NOMO-1 treated with DMSO at 0.1 percent for 48 hours (cell line): ENCODE measurements around the gene CKAP2L.
A peak's percentile ranks its signal among the peaks of the same experiment; 100 is the strongest.

Experiments used
- DNase-seq: peaks from one replicate; lab custom pipeline; 2025; ENCODE audit not compliant: unreplicated experiment; lab: John Stamatoyannopoulos, UW

CKAP2L gene, protein sequence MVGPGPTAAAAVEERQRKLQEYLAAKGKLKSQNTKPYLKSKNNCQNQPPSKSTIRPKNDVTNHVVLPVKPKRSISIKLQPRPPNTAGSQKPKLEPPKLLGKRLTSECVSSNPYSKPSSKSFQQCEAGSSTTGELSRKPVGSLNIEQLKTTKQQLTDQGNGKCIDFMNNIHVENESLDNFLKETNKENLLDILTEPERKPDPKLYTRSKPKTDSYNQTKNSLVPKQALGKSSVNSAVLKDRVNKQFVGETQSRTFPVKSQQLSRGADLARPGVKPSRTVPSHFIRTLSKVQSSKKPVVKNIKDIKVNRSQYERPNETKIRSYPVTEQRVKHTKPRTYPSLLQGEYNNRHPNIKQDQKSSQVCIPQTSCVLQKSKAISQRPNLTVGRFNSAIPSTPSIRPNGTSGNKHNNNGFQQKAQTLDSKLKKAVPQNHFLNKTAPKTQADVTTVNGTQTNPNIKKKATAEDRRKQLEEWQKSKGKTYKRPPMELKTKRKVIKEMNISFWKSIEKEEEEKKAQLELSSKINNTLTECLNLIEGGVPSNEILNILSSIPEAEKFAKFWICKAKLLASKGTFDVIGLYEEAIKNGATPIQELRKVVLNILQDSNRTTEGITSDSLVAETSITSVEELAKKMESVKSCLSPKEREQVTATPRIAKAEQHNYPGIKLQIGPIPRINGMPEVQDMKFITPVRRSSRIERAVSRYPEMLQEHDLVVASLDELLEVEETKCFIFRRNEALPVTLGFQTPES

DNA sequence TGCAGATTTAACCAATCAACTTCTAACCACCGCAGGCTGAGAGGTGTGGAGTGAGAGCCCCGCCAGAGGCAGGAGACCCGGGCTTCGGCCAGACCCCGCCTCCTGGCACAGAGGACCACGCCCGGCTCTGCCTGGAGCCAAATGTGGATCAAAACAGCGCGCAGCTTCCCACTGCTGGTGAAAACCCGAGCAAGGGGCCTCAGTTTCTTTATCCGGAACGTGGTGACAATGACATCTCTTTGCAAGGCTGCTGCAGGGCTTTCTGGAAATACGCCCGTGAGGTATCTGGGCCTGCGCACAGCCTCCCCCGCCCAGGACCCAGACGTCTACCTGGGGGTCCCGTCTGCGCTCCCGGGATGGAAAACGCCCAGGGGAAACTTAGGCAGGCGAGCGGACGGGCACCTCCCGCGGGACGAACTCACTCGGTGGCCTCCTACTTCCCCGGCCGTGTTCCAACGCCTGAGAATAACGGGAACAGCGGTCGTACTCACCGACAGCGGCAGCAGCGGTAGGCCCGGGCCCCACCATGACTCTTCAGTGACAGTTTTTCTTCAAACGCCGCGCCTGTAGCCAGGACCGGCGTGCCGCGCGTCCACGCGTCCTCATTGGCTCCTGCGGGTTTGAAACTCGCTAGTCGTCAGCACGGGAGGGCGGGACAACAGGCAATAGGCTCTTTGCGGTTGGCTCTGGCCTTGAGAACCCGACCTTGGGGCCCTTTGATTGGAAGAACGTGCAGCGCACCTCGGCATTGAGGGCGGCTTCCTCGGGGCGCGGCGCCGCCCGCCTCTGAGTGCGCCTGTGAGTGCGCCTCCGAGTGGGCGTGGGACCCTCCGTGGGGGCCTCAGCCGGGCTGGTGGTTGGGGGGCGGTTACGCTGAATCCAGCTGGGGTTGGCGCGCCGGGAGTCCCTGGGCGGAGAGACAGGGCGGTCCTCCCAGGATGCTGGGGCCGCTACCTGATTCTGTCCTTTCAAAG lies at the start of gene CKAP2L:
Gene CKAP2L, minus strand, starts transcription at position 539 of the 974 bp plus-strand sequence. Its CDS starts 11 bp downstream, at position 528.
- DNase-seq, result peak; percentile 98

DNA sequence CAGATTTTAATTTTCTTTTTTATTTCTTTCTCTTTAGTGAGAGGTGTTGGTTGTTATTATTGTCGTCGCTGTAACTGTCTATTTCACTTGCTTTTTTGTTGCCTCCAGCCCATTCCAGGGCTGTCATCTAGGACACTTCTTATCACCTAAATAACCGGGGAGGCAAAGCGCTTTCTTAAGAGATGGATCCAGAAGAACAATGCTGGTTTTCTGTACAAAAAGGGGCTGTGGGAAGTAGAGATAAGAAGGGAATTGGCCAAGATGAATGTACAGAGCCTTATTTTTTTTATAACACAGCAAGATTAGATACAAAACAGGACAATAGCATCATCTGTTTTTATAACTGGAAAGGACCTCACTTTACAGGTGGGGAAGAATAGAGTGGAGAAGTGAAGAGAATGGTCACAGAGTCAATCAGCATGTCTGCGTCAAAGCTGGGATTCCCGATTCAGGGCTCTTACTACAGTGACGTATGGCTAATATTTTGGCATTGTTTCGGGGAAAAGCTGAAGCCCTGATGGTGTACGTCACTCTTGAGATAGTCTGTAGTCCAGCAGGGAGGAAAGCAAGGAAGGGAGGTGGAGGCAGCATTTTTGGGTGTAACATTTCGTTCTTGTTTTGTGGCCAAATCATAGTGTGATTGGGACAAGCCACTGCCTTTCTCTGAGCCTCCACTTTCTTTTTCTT lies 49.0 kb upstream of the CKAP2L start:
- no peak for DNase-seq

DNA sequence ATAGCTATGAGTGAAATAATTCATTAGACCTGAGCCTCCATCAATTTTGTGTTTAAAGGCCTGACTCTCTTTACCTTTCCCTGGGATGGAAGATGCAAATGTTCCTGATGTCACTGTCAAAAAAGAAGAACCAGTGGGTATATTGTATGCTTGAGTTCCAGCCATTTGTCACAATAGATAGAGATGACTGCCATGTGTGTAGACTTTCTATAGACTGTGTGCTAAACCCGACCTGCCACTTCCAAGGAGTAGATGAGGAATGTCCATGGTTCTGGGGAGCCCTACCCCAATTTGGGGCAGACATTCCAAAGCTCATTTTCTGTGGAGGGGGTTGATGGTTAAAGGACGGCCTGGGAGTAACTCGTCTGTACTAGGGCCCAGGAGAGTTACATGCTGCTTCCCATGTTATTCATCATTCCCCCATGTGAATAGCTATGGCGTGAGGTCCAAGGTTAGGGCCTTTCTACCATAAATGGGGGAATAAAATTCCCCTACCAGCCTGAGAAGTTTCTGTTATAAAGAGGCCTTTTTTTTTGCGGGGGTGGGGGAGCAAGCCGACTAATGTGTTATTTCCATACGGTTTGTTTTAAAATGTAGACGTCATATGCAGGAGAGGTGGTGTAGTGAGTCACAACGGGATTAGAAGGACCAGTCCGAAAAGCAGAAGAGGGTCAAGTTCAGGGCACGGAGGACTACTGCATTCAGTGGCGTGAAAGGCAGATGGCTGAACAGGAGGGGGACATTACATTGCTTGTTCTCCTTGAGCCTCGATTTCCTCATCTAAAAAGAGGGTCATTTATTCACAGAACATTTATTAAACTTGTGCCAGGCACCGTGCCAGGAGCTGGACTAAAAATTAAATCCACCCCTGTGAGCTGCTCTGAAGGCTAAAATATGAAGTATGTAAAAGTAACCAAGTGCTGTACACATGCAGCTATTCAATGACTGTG lies 48.2 kb upstream of the CKAP2L start:
- DNase-seq, result no peak

DNA sequence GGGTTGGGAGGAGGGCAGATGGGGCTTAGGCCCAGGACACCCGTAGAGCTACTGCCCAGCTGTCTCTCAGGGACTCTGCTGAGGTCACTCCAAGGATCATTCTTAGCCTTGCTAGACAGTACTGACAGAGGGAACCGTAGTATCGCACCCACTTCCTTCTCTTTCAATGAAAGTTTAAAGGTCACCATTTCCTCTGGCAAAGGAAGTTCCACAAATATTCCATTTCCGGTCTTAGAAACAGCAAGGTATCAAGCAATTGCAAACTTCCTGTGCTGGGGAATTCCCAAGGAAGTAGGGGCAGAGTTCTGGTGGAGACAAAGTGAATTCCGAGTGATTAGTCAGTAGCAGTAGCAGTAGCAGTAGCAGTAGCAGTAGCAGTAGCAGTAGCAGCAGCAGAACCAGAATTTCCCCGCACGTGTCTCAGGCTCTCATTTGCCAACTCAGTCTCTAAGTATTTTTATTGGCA lies 47.5 kb upstream of the CKAP2L start:
- DNase-seq, result no peak

DNA sequence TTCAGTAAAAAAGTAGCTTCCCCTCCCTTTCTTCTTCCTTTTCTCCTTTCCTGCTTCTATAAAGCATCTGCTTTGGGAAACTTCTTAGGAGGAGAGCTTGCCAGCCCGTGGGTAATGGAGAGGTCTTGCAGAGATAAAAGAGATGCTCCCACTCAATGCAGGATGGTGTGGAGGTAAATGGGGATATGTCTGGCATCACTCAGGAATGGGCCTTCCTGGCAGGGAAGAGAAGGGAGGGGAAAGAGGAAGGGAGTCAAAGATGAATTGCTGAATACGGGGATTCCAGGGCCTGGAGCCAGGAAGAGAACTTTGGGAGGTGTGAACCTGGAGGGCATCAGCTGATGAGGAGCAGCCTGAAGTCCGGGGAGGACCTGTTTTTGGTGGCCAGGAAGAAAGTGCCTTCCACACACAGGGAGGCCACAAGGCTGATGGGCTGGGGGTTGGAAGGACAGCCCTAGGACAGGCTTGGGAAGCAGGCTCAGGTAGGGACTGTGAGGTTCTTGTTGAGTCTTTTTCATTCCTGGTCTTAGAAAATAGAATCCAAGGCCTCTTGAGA lies 46.9 kb upstream of the CKAP2L start:
- DNase-seq, result no peak

DNA sequence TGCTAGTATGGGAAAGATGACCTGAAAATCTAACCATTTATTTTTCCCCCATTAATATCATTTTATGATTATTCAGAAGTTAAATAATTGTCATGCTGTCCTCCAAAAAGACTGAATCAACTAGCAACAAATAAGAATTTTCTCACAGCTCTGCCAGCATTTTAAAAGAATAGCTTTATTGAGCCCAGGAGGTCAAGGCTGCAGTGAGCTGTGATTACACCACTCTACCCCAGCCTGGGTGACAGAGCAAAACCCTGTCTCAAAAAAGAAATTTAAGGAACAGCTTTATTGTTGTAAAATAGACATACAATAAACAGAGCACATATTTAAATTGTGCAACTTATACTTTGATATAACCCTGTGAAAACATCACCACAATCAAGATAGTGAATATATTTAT lies 44.7 kb upstream of the CKAP2L start:
- no peak for DNase-seq

DNA sequence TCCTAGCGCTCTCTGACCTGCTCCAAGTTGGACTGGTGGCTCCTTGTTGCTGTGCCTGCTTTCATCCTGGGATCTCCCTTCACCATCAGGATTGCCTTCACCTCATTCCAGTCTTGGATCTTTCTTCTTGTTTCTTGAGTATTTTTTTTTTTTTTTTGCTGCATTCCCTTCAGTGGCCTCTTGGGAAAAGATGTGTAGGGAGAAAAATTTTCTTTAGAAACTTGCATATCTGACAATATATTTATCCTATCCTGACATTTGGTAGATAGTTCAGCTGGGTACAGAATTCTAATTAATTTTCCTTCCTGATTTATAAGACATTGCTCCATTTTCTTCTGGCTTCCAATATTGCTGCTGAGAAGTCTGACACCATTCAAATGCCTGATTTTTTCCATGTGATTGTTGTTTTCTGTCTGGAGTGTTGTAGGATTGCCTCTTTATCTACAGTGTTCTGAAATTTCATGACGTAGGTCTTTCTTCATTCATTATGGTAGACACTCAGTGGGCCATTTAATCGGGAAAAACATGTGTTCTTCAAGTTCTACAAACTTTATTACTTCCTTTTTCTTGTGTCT lies 42.9 kb upstream of the CKAP2L start:
- DNase-seq, result no peak

DNA sequence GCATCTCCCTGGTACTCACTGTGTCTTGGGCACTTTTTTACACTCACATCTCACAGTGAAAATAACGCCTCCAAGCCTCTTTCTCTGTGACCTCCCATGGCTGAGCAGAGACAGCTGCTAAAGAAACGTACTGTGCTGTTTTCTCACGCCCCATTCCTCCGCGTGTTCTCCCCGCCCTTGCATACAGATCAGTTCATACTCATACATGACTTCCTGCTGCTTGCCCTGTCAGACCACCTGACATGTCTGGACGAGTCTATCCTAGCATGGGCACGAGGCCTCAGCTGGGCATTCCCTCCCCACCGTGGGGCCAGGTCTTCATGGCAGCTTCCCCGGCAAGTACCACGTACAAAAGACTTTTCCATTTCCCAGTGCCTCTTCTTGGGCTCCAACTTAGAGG lies 41.1 kb upstream of the CKAP2L start:
- no peak for DNase-seq

DNA sequence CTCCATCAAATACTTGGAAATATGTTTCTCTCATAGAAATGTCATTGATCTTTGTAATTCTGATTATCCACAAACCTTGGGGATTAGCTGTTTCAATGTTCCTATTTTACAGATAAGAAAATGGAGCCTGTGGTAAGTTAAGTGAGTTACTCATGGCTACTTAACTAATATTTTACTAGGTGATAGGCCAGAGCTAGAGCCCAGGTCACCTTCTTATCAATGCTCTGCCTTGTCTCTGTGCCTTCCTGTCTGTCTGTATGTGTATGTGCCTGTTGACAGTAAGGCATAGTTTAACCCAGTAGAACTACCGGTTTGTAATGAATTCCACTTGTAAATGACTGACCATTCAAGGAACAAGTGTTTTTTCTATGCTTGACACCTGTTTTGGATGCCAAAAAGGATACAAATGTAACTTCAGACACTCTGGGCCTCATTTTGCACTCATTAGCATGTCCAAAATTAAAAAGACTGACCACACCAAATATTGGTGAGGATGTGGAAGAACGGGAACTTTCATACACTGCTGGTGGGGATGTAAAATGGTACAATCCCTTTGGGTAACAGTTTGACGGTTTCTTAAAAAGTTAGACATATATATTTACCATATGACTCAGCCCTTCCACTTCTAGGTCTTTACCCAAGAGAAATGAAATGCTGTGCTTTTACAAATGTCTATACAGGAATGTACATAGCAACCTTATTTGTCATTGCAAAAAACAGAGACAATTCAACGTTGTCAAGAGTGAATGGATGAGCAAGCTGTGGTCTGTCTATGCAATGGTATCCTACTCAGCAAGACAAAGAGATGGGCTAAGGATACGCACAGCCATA lies 39.5 kb upstream of the CKAP2L start:
- no peak for DNase-seq

DNA sequence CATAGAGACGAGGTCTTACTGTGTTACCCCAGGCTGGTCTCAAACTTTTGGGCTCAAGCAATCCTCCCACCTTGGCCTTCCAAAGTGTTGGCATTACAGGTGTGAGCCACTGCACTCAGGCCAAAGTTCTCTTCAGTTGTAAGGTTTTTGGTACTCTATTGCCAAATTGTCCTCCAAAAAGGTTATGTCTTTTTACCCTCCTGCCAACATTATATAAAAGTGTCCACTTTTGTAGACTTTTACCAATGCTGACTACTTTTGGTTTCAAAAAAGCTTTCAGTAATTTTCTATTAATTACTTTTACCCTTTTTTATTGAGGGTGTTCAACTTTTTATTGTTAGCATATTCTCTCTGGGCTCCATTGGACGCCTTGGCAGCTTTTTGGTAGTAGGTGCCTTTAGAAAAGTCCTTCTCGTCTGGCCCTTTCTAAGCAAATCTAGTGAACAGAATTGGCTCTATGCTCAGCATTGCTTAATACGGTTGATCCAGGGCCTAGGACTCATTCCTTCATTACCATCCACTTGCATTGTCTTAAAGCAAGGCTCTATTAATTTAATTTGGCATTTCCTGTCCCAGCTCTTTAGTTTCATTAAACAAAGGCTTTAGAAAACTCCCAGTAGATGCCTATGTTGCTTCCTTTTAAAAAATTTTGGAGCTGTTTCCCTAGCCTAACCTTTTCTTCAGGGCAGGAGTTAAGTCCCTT lies 36.6 kb upstream of the CKAP2L start:
- no peak for DNase-seq

DNA sequence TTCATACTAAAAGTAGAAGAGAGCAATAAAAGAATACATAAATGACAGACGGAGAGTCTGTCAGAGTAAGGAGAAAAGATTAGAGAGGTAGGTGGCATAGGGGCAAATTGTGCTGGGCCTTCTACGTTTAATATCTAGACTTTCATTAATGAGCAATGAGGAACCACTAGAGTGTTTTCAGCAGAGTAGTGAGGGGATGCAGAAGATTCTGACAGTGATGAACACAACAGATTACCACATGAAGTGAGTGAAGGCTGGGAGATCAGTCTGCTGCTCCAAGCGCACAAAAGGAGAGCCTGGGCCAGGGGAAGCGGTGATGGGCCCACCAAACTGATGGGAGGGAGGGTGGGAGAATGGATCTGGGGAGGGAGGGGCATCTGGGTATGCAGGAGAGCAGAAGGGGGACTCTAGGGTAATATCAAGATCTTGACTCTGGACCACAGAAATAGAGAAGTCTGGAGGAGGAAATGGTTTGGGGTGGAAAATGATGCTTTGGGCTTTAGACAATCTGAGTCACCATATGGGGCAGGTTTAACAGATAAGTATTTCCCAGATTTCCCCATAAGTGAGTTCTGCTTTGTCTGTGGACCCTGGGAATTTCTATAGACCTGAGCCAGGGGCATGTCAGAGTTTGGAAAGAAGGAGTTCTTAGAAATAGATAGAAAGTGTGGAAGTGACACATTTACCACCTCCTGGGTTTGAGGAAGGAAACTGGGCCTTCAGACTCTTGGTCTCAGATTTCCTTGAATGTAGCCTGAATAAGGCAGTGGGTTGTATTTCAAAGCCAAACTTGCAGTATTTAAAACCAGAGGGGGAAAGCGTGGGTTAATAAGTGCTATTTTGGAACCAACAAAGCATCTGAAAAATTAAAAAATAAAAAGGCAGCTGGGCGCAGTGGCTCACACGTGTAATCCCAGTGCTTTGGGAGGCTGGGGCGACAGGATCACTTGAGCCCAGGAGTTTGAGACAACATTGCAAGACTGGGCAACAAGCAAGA lies 34.9 kb upstream of the CKAP2L start:
- DNase-seq, result peak; percentile 70

DNA sequence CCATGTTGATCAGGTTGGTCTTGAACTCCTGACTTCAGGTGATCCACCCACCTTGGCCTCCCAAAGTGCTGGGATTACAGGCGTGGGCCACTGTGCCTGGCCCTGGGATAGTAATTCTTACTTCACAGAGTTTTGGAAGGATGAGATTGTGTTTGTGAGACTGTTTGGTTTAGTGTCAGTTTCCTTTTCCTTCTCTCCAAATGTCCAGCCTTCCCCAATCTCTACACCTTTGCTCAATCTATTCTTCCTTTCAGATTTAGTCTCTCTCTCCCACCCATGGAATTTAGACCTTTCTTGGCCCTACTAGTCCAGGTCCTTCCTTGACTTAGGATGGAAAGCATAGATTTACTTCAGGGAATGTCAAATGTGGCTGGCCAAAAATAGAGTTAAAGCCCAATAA lies 32.1 kb upstream of the CKAP2L start:
- DNase-seq, result no peak

DNA sequence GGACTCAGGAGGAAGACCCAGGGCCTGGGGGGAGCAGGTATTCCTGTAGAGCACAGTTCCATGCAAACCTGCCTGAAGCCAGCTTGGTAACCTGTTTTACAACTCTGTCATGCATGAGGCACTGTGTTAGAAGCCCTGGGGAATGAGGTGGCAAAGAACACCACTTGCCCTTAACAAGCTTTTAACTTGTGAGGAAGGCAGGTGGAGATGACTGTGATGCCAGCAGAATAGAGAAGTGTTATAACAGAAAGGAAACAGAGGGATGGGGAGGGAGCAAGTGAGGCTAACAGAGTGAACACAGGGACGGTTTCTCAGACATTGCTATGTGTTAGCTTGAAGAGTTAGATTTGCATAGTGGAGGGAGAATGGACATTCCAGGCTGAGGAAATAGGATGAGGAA lies 31.4 kb upstream of the CKAP2L start:
- peak; percentile 25 for DNase-seq

DNA sequence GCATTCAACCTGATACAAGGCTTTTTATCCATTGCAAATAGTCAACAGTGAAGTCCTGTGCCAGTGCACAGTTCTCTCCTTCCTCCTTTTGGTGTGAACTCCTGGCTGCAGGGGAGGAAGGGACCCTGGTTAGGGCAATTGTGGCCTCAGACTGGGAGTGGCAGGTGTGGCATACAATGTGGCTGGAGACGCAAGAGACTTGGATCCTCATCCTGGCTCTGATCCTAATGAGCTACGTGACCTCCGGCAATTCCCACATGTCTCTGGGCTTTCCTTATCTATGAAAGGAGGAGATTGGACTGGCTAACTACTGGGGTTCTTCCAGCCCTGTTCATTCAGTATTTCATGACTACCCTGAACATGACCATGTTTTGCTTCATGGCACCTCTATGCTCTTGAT lies 30.4 kb upstream of the CKAP2L start:
- DNase-seq, result no peak

DNA sequence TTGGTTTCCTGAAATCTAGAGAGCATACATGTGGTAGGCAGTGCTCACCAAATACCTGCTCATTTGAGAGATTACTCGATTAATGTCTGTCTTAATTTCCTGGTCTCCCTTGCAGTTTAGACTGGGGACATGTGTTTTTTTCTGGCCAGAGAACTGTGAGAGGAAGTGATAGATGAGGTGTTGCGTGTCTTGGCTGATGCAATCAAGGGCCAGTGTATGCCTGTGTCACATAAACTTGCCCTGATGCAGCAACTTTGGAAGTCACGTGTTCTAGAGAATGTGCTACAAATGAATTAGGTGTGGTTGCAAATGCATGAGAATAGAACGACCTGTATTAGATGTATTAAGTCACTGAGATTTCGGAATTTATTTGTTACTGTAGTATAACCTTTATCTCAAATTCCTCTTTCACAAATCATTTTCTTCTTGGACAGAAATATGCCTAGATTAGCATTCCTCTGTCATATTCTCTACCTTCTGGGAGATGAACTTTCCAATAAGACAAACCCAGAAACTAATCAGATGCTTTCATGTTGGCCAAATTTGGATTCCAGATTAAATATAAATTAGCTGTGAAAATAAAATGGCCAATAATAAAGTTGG lies 29.8 kb upstream of the CKAP2L start:
- DNase-seq, result peak; percentile 96
